ENCODE results near the gene GLT6D1.

- TF ChIP-seq CTCF (IDR thresholded peaks at IDR 0.05) (no peak), POLR2AphosphoS5 (IDR thresholded peaks at IDR 0.05) (no peak)
Measured at GRCh38 chr9:135666534-135667462, 27.5 kb upstream of the GLT6D1 start.

All from gastroesophageal sphincter (tissue), 3 donors.